ENCODE results near the gene RPF1. TPM values are rescaled to one million over a fixed set of nuclear protein-coding genes. Genes with fewer than 3 reads are reported as not detected.
"Not testable (repeated sequence)": the region's sequence is repeated elsewhere in the genome, so short reads cannot be mapped to it uniquely, and the experiment has no call there.

Gene RPF1
- total RNA-seq, 1 donor from 2014 or later, result 30.1 TPM

DNA sequence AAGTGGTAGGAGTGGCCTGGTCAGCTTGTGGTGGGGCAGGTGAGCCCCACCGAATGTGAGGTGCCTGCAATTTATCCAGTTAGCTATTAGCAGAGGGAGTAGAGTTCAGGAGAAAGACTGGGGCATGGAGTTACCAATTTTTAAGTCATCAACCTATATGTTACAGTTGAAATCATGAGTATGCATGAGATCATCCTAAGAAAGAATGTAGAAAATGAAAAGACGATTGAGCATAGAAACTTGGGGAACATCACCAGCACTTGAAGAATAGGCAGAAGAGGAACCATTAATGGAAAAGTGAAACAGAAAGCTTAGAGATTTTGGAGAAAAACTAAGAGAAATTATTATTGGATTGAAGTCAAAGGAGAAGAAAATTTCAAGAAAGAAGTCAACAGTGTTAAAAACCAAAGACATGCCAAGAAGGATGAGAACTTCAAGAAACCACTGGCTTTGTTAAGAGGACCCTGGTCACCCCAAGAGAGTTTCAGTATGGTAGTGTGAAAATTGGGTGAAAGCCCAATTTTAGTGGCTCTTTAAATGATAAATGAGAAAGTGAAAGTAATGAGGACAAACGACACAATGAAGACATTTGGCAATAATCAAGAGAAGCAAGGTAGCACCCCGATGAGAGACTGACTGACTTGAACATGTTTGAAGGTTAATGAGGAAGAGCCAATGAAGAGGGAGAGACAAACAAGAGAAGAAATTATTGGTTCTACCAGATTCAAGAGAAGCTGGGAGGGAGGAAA lies 44.1 kb upstream of the RPF1 start:
- Histone ChIP-seq H3K27me3 (no peaks in the 10 kb centered on the region), H3K4me1 (peaks cover 6% of the 10 kb centered on the region), H3K9me3 (peaks cover 2% of the 10 kb centered on the region), H3K36me3 (no peaks in the 10 kb centered on the region), H3K4me3 (no peak overlapping the region), H3K27ac (peak overlapping the region; percentile 74)
- no peak for TF ChIP-seq CTCF (IDR thresholded peaks at IDR 0.05)
- DNase-seq (no peak), ATAC-seq (no peak)
- intact Hi-C loops (cut with DNase I), result loop anchor here (10.0 kb wide), 1 partner anchor 300 kb away; no protein-coding TSS in a partner anchor

- Histone ChIP-seq H3K4me1 (peaks cover 6% of the 10 kb centered on the region), H3K27ac (peak overlapping the region; percentile 47), H3K36me3 (no peaks in the 10 kb centered on the region), H3K9me3 (no peaks in the 10 kb centered on the region), H3K4me3 (peak overlapping the region; percentile 12), H3K27me3 (no peaks in the 10 kb centered on the region)
- ATAC-seq (peak; percentile 78), DNase-seq (no peak)
- intact Hi-C loops (cut with DNase I), result loop anchor here (10.0 kb wide), 1 partner anchor 302 kb away; no protein-coding TSS in a partner anchor
- no peak for TF ChIP-seq CTCF (IDR thresholded peaks at IDR 0.05)
These were observed 42.0 kb upstream of the RPF1 start for GRCh38 chr1:84436876-84437655.

DNA sequence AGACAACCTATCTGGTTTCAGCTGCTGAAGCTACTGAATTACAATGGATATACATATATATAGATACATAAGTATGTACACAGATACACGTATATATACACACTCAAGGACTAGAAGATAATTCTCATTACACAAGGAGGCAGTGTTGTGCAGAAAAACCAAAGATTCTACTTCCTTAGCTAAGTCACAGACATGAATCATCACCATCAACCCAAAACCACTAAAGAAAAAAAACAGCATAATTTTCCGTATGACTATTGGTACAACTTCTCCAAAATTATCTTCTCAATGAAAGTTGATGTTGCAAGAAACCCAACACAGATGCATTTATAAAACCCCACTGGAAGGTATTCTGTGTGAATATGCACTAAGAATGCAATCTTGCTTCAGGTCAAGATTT lies 36.8 kb upstream of the RPF1 start:
- DNase-seq (no peak), ATAC-seq (peak; percentile 95)
- H3K36me3 ChIP-seq, result no peaks in the 10 kb centered on the region
- no peak overlapping the region for H3K4me3 ChIP-seq
- no peak overlapping the region for H3K27ac ChIP-seq
- H3K27me3 ChIP-seq, result no peaks in the 10 kb centered on the region
- no peaks in the 10 kb centered on the region for H3K4me1 ChIP-seq
- intact Hi-C loops (cut with DNase I), result no loop called here
- peak; percentile 50 for TF ChIP-seq CTCF (IDR thresholded peaks at IDR 0.05)
- H3K9me3 ChIP-seq, result no peaks in the 10 kb centered on the region

- H3K9me3 ChIP-seq; H3K4me1 ChIP-seq; H3K4me3 ChIP-seq; ATAC-seq; intact Hi-C loops (cut with DNase I); H3K36me3 ChIP-seq; H3K27me3 ChIP-seq; DNase-seq; H3K27ac ChIP-seq: not testable (repeated sequence)
These were observed 36.1 kb upstream of the RPF1 start for GRCh38 chr1:84442747-84443646.

DNA sequence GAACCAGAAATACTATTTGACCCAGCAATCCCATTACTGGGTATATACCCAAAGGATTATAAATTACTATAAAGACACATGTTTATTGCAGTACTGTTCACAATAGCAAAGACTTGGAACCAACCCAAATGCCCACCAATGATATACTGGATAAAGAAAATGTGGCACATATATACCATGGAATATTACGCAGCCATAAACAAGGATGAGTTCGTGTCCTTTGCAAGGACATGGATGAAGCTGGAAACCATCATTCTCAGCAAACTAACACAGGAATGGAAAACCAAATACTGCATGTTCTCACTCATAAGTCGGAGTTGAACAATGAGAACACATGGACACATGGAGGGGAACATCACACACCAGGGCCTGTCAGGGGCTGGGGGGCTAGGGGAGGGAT lies 30.4 kb upstream of the RPF1 start:
- ATAC-seq; DNase-seq; H3K4me3 ChIP-seq; H3K27ac ChIP-seq; H3K9me3 ChIP-seq; H3K4me1 ChIP-seq; H3K36me3 ChIP-seq; intact Hi-C loops (cut with DNase I); H3K27me3 ChIP-seq: not testable (repeated sequence)

DNA sequence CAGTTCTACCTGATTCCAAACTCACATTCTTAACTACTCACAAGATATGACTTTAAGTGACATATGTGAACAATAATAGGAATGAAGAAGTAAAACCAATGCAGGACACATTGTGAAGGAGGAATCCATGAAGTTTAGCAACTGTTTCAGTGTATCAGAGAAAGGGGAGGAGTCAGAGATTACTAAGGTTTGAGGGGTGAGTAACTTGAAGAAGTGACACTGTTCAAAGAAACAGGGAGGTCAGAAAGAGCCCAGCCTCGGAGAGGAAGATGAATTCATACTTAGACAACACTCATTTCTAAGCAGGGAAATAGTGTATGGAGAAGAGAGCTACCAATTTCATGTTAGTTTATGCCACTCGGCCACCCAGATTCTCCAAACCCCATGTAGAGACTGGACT lies 28.2 kb upstream of the RPF1 start:
- Histone ChIP-seq H3K4me3 (no peak overlapping the region), H3K4me1 (no peaks in the 10 kb centered on the region), H3K9me3 (no peaks in the 10 kb centered on the region), H3K27me3 (no peaks in the 10 kb centered on the region), H3K27ac (no peak overlapping the region), H3K36me3 (no peaks in the 10 kb centered on the region)
- DNase-seq, result no peak
- TF ChIP-seq CTCF (IDR thresholded peaks at IDR 0.05), result no peak
- intact Hi-C loops (cut with DNase I), result no loop called here
- ATAC-seq, result peak; percentile 75
